Measurements from ENCODE around the gene C6orf120.
A peak's percentile ranks its signal among the peaks of the same experiment; 100 is the strongest.

The C6orf120 gene

GRCh38 chr6:169725125-169726048 is 23.5 kb downstream of the C6orf120 start:
- peak; percentile 7 for DNase-seq

DNA sequence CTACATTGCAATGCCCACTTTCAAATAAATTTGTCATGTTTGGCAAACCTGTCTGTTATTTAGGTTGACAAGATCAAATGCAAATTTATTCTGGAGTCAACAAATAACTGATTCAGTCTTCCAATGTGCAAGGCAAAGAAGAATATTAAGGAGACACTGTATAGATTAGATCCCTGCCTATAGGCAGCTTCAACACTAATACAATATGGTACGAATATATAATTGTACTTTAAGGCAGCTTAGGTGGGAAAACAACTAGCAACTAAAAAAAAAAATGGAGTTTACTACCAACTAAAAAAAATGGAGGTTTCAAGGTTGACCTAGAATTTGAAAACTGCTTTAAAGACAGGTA is 24.1 kb downstream of the C6orf120 start:
- DNase-seq, result no peak

DNA sequence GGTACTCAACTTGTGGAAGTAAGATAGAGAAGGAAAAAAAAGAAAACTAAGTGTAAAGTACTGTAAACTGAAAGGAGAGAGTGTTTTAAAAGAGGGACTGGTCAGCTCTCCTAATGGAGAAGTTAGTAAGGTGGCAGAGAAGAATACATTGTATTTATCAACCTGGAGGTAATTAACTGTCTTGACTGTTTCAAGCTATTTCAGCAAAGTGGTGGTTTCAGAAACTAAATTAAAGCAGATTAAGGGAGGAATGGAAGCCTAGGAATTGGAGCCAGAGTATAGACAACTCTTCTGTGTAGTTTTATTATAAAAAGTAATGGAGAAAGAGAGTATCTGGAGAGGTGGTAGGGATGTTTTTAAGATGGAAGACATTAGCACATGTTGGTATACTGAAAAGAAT is 25.0 kb downstream of the C6orf120 start:
- no peak for DNase-seq

- no peak for DNase-seq
Measured at GRCh38 chr6:169729961-169730360, 28.0 kb downstream of the C6orf120 start.

- peak; percentile 8 for DNase-seq
Measured at GRCh38 chr6:169738204-169738975, 36.5 kb downstream of the C6orf120 start.

GRCh38 chr6:169738976-169739529 is 37.1 kb downstream of the C6orf120 start:
- DNase-seq, result peak; percentile 9

GRCh38 chr6:169741344-169741743 is 39.4 kb downstream of the C6orf120 start:
- no peak for DNase-seq

DNA sequence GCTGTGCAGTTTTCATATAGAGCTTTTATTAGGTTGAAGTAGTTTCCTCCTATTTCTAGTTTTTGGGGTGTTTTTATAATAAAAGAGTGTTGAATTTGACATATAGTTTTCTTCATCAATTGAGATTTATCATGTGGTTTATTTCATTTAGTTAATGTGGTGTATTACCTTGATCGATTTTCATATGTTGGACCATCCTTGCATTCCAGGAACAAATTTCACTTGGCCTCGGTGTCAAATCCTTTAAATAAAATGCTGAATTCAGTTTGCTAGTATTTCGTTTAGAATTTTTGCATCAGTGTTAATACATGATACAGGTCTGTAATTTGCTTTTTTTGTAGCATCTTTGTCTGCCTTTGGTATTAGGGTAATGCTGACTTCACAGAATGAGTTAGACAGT is 43.5 kb downstream of the C6orf120 start:
- no peak for DNase-seq

DNA sequence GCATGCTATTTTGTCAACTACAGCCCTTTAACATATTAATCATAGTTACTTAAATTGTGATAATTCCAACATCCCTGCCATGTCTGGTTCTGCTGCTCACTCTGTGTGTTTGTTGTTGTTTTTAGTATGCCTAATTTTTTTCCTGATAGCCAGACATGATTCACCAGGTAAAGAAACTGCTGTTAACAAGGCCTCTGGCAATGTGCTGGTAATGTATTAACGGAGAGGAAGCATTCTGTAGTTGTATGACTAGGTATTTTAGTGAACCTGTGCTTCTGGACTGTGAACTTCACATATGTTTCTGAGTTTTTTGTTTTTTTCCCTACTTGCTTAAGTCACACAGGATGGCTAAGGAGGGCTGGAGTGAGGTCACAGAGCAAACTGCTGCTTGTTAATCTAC is 44.6 kb downstream of the C6orf120 start:
- DNase-seq, result no peak

GRCh38 chr6:169751242-169752073 is 49.5 kb downstream of the C6orf120 start, which contains the start of the genes DYNLT2 and ERMARD:
Gene DYNLT2 (minus strand): TSS chr6:169751572. CDS start chr6:169751458, 114 bp downstream.
Gene ERMARD (plus strand): TSS chr6:169751622. CDS start chr6:169751658, 36 bp downstream.
- peak; percentile 93 for DNase-seq

GRCh38 chr6:169752074-169752623 is 50.2 kb downstream of the C6orf120 start:
- DNase-seq, result no peak
